Endothelial cell of umbilical vein (primary cell): ENCODE data around the gene NCK2. TPM values are rescaled to one million over a fixed set of nuclear protein-coding genes. Genes with fewer than 3 reads are reported as not detected.

Experiments
- BruUV-seq: library from RNA; stranded (reverse); fragments of 400-500 nt; replicated peaks from 2 replicates; lab custom pipeline; 2021; lab: Mats Ljungman, UMichigan
- CTCF ChIA-PET: fragments of 300-600, 350-600 bp; sonication (Branson Sonifier 250); formaldehyde crosslinking; loops from one replicate; lab custom pipeline; 2021; ENCODE audit warnings: antibody characterized with exemption, inconsistent platforms; lab: Charles Lee
- POLR2A ChIA-PET: fragments of 300-600, 350-600 bp; sonication (Branson Sonifier 250); formaldehyde crosslinking; loops from one replicate; lab custom pipeline; 2021; ENCODE audit warnings: antibody characterized with exemption, inconsistent platforms; lab: Charles Lee
- DNase-seq: peaks from one replicate; pipeline ENCODE4 v3.0.0-alpha.2; 2011; ENCODE audit warnings: low read depth, low spot score
- FAIRE-seq: peaks from 2 replicates; lab custom pipeline; 2011; peaks lifted over from hg19 to GRCh38; lab: Jason Lieb, UNC
- H2AFZ ChIP-seq: 2 replicates; pipeline ENCODE4 v1.6.0; 2012; ENCODE audit warnings: low read depth, low read length, control low read depth, inconsistent platforms
- H3K27ac ChIP-seq: 2 replicates; pipeline ENCODE4 v1.5.1; 2011; ENCODE audit warnings: low read depth, mild to moderate bottlenecking, control low read depth, low read length, moderate library complexity; ENCODE audit not compliant: insufficient read depth
- H3K27me3 ChIP-seq, 2 experiments: 2 replicates each; pipeline versions ENCODE4 v1.6.0 to v1.6.1; 2011; ENCODE audit warnings: low read length in 2 of 2, mixed read lengths in 1 of 2; ENCODE audit not compliant: control insufficient read depth in 2 of 2, insufficient read depth in 2 of 2
- H3K36me3 ChIP-seq, 2 experiments: 2 replicates in 1 of 2; 3 replicates in 1 of 2; pipeline ENCODE4 v1.5.1; 2011; ENCODE audit warnings: low read length in 2 of 2, mild to moderate bottlenecking in 1 of 2, moderate library complexity in 1 of 2; ENCODE audit not compliant: control insufficient read depth in 2 of 2, insufficient read depth in 2 of 2; ENCODE audit errors: extremely low read depth in 1 of 2
- H3K4me1 ChIP-seq: 3 replicates; pipeline ENCODE4 v1.5.1; 2011; ENCODE audit warnings: mild to moderate bottlenecking, low read length; ENCODE audit not compliant: control insufficient read depth, insufficient read depth; ENCODE audit errors: extremely low read depth
- H3K4me2 ChIP-seq: 2 replicates; pipeline ENCODE4 v1.6.1; 2011; ENCODE audit warnings: low read length, control low read depth, mixed read lengths; ENCODE audit not compliant: insufficient read depth
- H3K4me3 ChIP-seq, 3 experiments: fragments of 200-600 bp in 1 of 3; sonication (generic), shearing (Covaris generic) in 1 of 3; replicated peaks in 1 of 3; 2 replicates each; pipeline ENCODE4 v1.5.1; 2011 to 2016; ENCODE audit warnings: control low read depth in 3 of 3, low read length in 3 of 3, mild to moderate bottlenecking in 2 of 3, inconsistent platforms in 1 of 3, low read depth in 1 of 3, moderate library complexity in 1 of 3; ENCODE audit not compliant: insufficient read depth in 1 of 3
- H3K79me2 ChIP-seq: 2 replicates; pipeline ENCODE4 v1.6.0; 2012; ENCODE audit warnings: low read length, inconsistent platforms; ENCODE audit not compliant: control insufficient read depth, insufficient read depth
- H3K9ac ChIP-seq: replicated peaks from 2 replicates; pipeline ENCODE3; 2011; ENCODE audit warnings: low read length, control low read depth; ENCODE audit not compliant: insufficient read depth; ENCODE audit errors: extremely low read depth
- H3K9me1 ChIP-seq: replicated peaks from 3 replicates; pipeline ENCODE4 v1.6.0; 2011; ENCODE audit warnings: mild to moderate bottlenecking, low read length; ENCODE audit not compliant: control insufficient read depth, insufficient read depth; ENCODE audit errors: extremely low read depth
- H3K9me3 ChIP-seq: replicated peaks from 2 replicates; pipeline ENCODE4 v1.5.1; 2012; ENCODE audit warnings: low read length, inconsistent platforms; ENCODE audit not compliant: control insufficient read depth, insufficient read depth
- H4K20me1 ChIP-seq: replicated peaks from 2 replicates; pipeline ENCODE3; 2011; ENCODE audit warnings: mild to moderate bottlenecking, low read length; ENCODE audit not compliant: control insufficient read depth, insufficient read depth; ENCODE audit errors: extremely low read depth
- CTCF ChIP-seq, 2 donors: IDR thresholded peaks; 1 replicate in 1 of 2; 2 replicates in 1 of 2; pipeline ENCODE4 v1.5.1; 2011; ENCODE audit warnings: low read length in 2 of 2, mild to moderate bottlenecking in 2 of 2, moderate library complexity in 2 of 2, control low read depth in 1 of 2, inconsistent platforms in 1 of 2, low read depth in 1 of 2; ENCODE audit not compliant: insufficient read depth in 1 of 2; ENCODE audit errors: extremely low read depth in 1 of 2
- EZH2 ChIP-seq: IDR thresholded peaks from 2 replicates; pipeline ENCODE4 v1.6.1; 2012; ENCODE audit warnings: borderline replicate concordance, low read depth, mild to moderate bottlenecking, moderate library complexity, low read length, inconsistent platforms; ENCODE audit not compliant: severe bottlenecking
- FOS ChIP-seq: IDR thresholded peaks from 2 replicates; pipeline ENCODE4 v1.6.1; 2011; ENCODE audit warnings: mild to moderate bottlenecking, low read length, moderate library complexity, borderline replicate concordance; ENCODE audit not compliant: insufficient read depth
- GATA2 ChIP-seq: IDR thresholded peaks from 2 replicates; pipeline ENCODE4 v1.7.0; 2011; ENCODE audit warnings: low read depth, mild to moderate bottlenecking, moderate library complexity, mixed read lengths, low read length; ENCODE audit not compliant: insufficient read length, insufficient read depth
- JUN ChIP-seq: IDR thresholded peaks from 2 replicates; pipeline ENCODE4 v1.6.1; 2011; ENCODE audit warnings: borderline replicate concordance, low read depth; ENCODE audit not compliant: insufficient read length, insufficient read depth
- MAX ChIP-seq: IDR thresholded peaks from 2 replicates; pipeline ENCODE4 v1.6.1; 2011; ENCODE audit not compliant: insufficient read depth, insufficient read length
- MYC ChIP-seq: IDR thresholded peaks from one replicate; pipeline ENCODE4 v1.6.1; 2011; ENCODE audit warnings: mild to moderate bottlenecking, low read depth, low read length
- POLR2A ChIP-seq: IDR thresholded peaks from 2 replicates; pipeline ENCODE4 v1.6.1; 2012; ENCODE audit warnings: low read depth, mild to moderate bottlenecking, control low read depth, low read length
- POLR2AphosphoS5 ChIP-seq: IDR thresholded peaks from 2 replicates; pipeline ENCODE4 v1.6.1; 2012; ENCODE audit warnings: low read depth, mild to moderate bottlenecking, control low read depth, low read length, moderate library complexity; ENCODE audit not compliant: insufficient read depth
- dilution Hi-C: fragments of 300-500 bp; cut with MboI; formaldehyde crosslinking; loops from one replicate; pipeline ENCODE4 v1.15.0; 2019; ENCODE audit warnings: low sequenced_read_pairs; ENCODE audit not compliant: extremely low pct_ligation_motif_present
- intact Hi-C: fragments of 100-400 bp; cut with micrococcal nuclease; formaldehyde crosslinking; loops from one replicate; pipeline ENCODE4 v1.10.0; 2022
- polyA plus RNA-seq, 4 experiments: library from polyadenylated mRNA; depleted of rRNA in 3 of 4; stranded (reverse) in 3 of 4; unstranded in 1 of 4; fragments of >200 nt; gene quantifications; 2 replicates each; pipeline versions ENCODE4 v1.2.1 to v1.2.3, GENCODE V29; 2011 to 2012; ENCODE audit warnings: missing spikeins in 1 of 4
- total RNA-seq: library from RNA; stranded (reverse); gene quantifications from 2 replicates; pipeline ENCODE4 v1.2.3, GENCODE V29; 2021

The NCK2 gene
- total and polyA plus RNA-seq, 2 donors (not counting 3 experiments of a cell fraction or from before 2014, with no cell fraction given), result 23.8 to 39.1 TPM

GRCh38 chr2:105907184-105907583, 162.5 kb downstream of the NCK2 start:
- no peaks in the 10 kb centered on the region for H4K20me1 ChIP-seq
- no peak overlapping the region for H2AFZ ChIP-seq
- no peak overlapping the region for H3K27ac ChIP-seq
- no peaks in the 10 kb centered on the region for H3K27me3 ChIP-seq
- no peak for TF ChIP-seq CTCF (IDR thresholded peaks at IDR 0.05; ENCODE audit: extremely low read depth in 1 of 2, insufficient read depth in 1 of 2, low read depth in 1 of 2, low read length in 2 of 2)
- no peak for TF ChIP-seq MYC
- TF ChIP-seq MAX, result no peak
- no peaks in the 10 kb centered on the region for H3K9me1 ChIP-seq
- no peaks in the 10 kb centered on the region for H3K4me1 ChIP-seq
- POLR2A ChIA-PET, result no interaction called here
- no peak overlapping the region for H3K9ac ChIP-seq
- CTCF ChIA-PET, result interaction anchor here (1.3 kb wide), 1 partner anchor 179 kb away, joined by 3 read pairs; no protein-coding TSS in a partner anchor
- DNase-seq (no peak), FAIRE-seq (no peak)
- no peak overlapping the region for H3K4me3 ChIP-seq
- intact Hi-C loops (no loop called here), dilution Hi-C loops (no loop called here)
- no peak overlapping the region for H3K4me2 ChIP-seq
- no peaks in the 10 kb centered on the region for H3K9me3 ChIP-seq
- BruUV-seq, result no TSS peak
- no peaks in the 10 kb centered on the region for H3K36me3 ChIP-seq
- no peaks in the 10 kb centered on the region for H3K79me2 ChIP-seq

- dilution Hi-C loops, result no loop called here
- no peaks in the 10 kb centered on the region for H3K79me2 ChIP-seq
- DNase-seq, result no peak
- H3K4me1 ChIP-seq, result no peaks in the 10 kb centered on the region
- H3K4me3 ChIP-seq, result no peak overlapping the region
- no peaks in the 10 kb centered on the region for H3K9me3 ChIP-seq
- no peak overlapping the region for H2AFZ ChIP-seq
- intact Hi-C loops, result no loop called here
- POLR2A ChIA-PET, result no interaction called here
- H3K9ac ChIP-seq, result no peak overlapping the region
- no peaks in the 10 kb centered on the region for H4K20me1 ChIP-seq
- CTCF ChIA-PET, result no interaction called here
- TF ChIP-seq JUN (no peak), MYC (no peak), FOS (no peak), EZH2 (no peak), MAX (no peak), GATA2 (no peak), CTCF (IDR thresholded peaks at IDR 0.05; ENCODE audit: extremely low read depth in 1 of 2, insufficient read depth in 1 of 2, low read depth in 1 of 2, low read length in 2 of 2) (no peak), POLR2AphosphoS5 (no peak), POLR2A (no peak)
- no peaks in the 10 kb centered on the region for H3K9me1 ChIP-seq
- no peak overlapping the region for H3K27ac ChIP-seq
- H3K36me3 ChIP-seq, result no peaks in the 10 kb centered on the region
- FAIRE-seq, result no peak
- BruUV-seq, result no TSS peak
- H3K4me2 ChIP-seq, result no peak overlapping the region
- no peaks in the 10 kb centered on the region for H3K27me3 ChIP-seq
Observed at GRCh38 chr2:105909215-105909614, 164.5 kb downstream of the NCK2 start.
